HG03520 (cell line): ENCODE measurements around the gene TAF1B.
"Not testable (repeated sequence)": the region's sequence is repeated elsewhere in the genome, so short reads cannot be mapped to it uniquely, and the experiment has no call there.

Source experiments
- ATAC-seq: cut with Tn5 transposase; IDR thresholded peaks from one replicate; pipeline ENCODE4 v1.9.1; 2021; ENCODE audit warnings: mild to moderate bottlenecking, moderate library complexity; ENCODE audit not compliant: unreplicated experiment

Gene TAF1B

DNA sequence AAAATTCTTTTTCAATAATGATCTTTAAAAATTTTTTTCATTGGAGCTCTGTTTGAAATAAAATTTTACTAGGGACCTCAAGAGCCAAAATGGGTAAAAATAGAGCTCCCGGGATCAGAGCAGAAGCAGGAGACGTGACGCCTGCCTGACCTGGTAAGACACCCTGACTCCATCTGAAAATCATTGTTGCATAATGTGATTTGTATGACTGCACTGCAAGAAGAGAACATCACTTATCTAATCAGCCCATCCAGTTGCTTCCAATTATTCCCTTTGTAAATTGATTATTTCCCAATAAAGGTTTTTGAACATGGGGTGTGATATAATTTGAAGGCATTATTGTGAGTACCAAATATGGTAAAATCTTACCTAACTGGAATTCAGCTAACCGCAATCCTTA, 17.1 kb upstream of the TAF1B start:
- no peak for ATAC-seq

DNA sequence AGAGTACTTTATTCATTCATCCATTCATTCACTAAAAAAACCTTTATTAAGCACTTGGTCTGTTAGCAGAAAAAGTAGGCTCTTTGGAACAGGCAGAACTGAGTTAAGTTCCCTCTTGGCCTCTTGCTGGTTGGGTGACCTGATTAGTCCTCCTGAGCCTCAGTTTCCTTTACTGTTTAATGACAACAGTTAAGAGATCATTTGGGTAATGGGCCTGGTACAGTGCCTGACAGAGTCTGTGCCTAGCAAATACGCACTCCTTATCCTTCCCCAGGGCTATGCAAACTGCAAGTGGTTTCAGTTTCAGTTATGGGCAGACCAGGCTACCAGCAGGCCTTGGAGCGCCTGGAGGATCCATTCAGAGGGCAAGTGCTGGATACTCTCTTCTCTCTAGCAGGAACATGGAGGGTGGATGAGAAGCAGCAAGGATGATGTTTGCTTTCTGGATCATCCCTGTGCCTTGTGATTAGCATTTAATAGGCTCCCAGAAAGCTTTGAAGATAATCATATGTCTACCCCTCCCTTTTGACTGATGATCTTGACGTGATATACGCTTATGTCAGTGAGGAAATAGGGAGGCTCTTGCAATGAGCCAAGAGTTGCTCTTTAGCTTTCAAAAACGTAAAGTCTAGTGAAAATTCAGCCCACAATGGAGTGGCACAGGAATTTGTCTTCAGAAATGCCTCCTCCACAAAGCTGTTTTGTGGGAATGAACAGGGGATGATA, 12.4 kb upstream of the TAF1B start:
- no peak for ATAC-seq

DNA sequence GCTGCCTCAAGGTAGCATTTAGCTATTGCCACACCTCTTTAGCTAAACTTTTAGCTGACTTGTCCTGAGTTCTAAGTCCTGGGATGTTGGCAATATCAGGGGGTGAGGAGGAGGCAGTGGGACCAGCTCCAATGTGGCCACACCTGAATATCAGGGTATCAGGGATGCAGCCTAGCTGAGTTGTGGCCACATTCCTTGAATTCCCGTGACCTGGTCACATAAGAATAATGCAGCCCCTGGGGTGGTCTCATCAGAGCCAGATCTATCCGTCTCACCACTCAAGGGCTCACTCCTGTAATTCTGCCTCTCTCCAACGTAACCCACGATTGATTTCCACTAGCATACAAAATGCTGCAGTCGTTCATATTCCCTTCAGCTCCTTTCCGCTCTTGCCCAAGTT, 11.6 kb upstream of the TAF1B start:
- no peak for ATAC-seq

DNA sequence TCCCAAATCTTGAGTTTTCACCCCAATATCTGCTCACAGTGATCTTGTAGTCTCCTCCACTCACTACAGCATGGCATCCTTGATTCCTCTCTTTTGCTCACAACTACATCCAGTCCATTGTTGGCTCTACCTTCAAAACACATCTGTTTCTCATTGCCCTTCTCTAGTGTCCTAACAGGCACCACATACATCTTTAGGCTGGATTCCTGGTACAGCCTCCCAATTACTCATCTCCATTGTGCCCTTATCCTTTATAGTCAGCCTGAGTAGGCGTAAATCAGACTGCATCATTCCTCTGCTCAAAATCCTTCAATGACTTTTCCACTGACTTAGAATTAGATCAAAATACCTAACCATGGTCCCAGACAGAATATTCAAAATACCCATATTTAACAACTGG, 10.7 kb upstream of the TAF1B start:
- ATAC-seq: no peak

DNA sequence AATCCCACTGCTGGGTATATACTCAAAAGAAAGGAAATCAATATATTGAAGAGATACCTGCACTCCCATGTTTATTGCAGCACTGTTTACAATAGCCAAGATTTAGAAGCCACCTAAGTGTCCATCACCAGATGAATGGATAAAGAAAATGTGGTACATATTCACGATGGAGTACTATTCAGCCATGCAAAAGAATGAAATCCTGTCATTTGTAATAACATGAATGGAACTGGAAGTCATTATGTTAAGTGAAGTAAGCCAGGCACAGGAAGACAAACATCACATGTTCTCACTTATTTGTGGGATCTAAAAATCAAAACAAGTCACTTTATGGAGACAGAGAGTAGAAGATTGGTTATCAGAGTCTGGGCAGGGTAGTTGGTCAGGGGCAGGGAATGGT, 8.2 kb upstream of the TAF1B start:
- not testable (repeated sequence) for ATAC-seq

DNA sequence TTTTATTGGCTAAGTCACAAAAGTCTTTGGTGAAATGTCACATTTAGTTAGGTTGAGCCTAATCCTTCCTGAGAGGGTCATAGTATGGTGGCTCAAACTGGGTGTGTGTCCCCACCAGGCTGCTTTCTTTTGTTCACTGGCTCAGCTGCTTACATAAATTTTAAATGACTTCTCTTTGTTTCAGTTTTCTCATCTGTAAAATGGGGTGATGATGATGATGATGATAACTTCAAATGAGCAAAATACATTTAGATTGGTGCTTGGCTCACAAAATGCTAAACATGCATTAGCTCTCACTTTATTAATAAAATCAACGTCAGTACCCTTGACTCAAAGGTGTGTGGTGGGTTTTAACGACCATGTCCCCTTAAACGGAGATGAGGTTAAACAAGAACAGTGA, 7.2 kb upstream of the TAF1B start:
- ATAC-seq: no peak

DNA sequence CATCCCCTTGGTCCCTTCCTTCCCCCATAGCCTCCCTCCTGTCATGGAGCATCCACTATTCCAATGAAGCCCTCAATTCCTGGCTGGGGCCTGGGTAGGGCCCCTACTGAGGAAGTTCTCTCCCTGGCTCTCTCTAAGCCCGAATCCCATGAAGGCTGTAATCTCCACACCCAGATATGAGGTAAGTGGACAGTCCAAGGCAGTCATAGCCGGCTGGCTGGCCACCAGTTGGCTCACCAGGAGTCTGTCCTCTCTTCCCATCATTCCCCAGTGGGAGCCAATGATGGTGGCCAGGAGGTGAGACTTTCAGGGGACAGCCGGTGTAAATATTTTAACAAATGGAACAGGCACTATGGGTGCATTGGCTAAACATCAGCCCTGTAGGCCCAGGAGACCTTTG, 6.8 kb upstream of the TAF1B start:
- no peak for ATAC-seq

DNA sequence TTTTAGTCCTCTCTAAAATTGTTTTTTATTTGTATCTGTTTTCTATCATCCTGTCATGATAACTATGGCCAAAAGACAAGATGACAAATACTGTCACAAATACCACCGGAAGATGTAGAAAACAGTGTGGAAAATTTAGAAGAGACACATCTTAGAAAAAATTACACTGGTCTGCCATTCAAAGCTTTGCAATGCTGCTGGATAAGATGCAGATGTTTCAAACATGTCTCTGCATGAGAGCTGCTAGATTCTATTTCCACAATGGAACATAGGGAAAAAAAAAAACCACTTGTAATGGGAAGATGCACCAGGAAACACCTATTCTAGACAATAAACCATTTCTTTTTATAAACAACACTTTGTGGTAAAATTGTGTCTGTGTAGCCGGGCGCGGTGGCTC, 5.8 kb upstream of the TAF1B start:
- ATAC-seq: no peak

DNA sequence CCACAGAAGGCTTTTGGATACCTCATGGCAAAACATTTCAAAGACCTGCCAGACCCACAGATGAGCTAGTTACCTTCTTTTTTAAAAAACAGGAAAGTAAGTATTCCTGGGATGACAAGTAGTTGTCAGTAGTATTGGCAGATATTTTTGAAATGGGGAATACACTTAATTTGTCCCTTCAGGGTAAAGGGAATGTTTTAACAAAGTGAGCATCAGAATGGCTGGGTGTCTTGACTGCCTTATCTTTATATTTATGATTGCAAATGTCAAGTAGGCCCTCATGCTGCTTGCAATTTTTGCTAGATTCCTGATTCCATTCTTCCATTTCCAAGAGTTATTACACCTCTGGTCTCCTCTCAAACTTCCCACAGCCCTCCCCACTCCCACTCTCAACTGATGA, 4.9 kb upstream of the TAF1B start:
- ATAC-seq: no peak

DNA sequence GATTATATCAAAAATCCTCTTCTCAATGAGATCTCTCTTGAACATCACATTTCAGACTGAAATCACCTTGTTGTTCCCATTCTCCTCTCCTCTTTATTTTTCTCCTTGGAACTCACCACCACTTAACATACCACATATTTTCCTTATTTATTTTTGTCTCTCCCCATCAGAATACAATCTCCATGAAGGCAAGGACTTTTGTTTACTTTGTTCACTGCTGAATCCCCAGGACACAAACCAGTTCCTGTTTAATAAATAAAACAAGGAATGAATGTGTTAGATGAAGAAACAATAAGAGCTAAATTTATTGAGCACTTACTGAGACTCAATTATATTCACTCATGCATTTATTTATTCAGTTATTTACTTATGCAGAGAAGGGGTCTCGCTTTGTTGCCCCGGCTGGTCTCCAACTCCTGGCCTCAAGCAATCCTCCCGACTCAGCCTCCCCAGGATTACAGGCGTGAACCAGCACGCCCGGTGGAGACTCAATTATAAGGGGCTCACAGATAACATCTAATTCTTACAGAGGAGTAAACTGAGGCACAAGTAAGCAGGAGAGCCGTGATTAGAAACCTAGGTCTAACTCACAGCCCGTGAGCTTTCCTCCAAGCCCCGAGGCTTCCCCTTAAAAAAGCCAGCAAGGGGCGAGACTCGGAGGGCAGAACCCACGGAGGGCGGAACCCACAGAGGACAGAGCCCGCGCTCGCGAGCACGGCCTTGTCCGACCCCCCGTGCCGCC, 616 bp upstream of the TAF1B start:
- ATAC-seq: no peak

DNA sequence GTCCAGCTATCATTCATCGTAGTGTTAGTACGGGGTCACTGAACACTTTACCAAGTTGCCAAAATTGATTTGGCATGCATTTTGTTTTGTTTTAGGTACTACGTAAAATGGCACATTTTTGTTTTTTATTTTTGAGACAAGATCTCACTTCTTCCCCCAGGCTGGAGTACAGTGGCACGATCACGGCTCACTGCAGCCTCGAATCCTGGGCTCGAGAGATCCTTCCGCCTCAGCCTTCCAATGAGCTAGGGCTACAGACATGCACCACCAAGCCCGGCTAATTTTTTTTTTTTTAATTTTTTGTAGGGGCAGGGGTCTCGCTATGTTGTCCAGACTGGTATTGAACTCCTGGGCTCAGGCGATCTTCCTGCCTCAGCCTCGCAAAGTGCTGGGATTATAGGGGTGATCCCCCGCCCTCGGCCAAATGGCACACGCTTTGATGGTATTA, 786 bp downstream of the TAF1B start:
- no peak for ATAC-seq

DNA sequence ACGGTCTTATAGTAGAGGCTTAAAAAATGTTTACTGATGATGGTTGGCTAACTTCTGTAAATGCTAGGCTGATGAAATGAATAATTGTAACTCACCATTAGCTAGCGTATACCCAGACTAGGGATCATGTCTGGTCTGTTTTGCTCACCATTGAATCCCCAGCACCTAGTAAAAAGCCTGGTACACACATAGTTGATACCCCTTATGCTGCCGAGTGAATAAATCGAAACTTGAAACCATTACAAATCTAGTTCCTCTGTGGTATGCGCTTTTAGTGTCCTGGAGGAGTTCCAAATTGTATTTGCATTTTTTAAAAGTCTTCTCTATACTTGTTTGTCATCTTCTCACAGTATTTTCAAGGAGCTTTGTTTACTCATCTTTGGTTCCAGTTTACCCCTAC, 1.3 kb downstream of the TAF1B start:
- ATAC-seq: no peak

DNA sequence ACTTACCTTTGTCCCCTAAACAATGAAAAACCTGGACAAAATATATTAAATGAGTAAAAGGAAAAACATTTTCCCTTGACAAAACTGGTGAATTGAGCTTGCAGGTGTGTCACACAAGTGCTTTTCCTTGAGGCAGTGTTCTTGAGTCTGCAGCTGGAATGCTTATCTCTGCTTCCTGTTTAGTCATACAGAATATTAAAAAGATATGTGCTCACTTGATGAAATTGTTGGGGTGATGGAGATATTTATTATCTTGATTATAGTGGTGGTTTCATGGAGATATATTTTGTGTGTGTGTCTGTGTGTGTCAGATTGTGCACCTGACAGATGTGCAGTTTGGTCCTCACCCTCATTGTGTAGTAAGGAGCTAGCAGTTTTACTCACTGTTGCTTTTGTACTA, 3.3 kb downstream of the TAF1B start:
- no peak for ATAC-seq

DNA sequence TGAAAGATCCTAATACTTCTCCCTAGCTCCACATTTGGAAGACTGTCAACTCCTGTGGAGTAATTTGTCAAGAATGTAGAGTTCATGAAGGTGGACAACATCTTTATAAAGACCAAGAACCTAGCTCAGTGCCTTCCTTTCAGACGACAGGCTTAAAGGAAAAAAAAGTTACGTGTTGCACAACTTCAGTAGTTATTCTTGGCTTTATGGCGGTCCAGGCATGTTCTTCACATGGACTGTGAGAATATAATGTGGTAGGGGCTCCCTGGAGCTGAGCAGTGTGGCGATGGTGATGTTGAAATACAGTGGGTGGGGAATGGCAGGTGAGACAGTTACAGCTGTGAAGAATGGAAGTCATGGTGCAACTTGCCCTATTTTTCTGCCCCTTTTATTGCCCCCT, 3.9 kb downstream of the TAF1B start:
- ATAC-seq: no peak

DNA sequence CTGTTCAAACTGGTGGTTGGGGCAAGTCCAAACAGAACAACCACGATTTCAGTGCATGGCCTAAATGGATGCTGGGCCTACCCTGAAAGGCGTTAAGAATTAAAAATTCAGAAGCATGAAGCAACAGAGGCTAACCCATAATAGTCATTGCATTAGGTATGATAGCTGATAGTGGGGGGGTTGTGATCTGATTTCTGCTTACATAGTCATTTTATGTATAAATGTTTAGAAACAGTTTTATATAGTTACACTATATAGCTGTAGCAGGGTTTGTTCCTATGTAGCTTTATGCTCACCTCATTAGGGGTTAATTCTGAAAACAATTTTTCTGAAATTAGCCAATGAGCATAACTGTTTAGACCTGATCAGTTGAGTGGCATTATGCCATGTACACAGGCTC, 9.6 kb downstream of the TAF1B start:
- no peak for ATAC-seq

DNA sequence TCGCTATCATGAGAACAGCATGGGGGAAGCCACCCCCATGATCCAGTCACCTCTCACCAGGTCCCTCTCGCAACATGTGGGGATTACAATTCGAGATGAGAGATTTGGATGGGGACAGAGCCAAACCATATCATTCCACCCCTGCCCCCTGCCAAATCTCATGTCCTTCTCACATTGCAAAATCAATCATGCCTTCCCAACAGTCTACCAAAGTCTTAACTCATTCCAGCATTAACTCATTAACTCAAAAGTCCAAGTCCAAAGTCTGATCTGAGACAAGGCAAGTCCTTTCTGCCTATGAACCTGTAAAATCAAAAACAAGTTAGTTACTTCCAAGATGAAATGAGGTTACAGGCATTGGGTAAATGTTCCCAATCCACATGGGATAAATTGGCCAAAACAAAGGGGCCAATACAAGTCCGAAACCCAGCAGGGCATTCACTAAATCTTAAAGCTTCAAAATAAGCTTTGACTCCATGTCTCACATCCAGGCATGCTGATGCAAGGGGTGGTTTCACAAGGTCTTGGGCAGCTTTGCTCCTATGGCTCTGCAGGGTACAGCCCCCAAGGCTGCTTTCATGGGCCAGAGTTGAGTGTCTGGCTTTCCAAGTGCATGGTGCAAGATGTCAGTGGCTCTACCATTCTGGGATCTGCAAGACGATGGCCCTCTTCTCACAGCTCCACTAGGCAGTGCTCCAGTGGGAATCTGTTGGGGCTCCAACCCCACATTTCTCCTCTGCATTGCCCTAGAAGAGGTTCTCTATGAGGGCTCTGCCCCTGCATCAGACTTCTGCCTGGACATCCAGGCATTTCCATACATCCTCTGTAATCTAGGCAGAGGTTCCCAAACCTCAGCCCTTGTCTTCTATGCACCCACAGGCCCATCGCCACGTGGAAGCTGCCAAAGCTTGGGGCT, 14.8 kb downstream of the TAF1B start:
- ATAC-seq: no peak

DNA sequence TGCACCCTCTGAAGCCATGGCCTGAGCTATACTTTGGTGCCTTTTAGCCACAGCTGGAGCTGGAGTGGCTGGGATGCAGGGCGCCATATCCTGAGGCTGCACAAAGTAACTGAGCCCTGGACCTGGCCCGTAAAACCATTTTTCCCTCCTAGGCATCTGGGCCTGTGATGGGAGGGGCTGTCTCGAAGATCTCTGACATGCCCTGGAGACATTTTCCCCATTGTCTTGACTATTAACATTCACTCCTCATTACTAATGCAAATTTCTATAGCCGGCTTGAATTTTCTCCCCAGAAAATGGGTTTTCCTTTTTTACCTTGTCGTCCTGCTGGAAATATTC, 15.4 kb downstream of the TAF1B start:
- no peak for ATAC-seq

DNA sequence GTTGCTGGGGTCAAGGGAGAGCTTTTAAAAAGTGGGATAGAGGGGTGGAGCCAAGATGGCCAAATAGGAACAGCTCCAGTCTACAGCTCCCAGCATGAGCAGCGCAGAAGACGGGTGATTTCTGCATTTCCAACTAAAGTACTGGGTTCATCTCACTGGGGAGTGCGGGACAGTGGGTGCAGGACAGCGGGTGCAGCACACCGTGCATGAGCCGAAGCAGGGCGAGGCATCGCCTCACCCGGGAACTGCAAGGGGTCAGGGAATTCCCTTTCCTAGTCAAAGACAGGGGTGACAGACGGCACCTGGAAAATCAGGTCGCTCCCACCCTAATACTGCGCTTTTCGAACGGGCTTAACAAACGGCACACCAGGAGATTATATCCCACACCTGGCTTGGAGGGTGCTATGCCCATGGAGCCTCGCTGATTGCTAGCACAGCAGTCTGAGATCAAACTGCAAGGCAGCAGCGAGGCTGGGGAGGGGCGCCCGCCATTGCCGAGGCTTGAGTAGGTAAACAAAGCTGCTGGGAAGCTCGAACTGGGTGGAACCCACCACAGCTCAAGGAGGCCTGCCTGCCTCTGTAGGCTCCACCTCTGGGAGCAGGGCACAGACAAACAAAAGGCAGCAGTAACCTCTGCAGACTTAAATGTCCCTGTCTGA, 17.8 kb downstream of the TAF1B start:
- ATAC-seq: not testable (repeated sequence)

DNA sequence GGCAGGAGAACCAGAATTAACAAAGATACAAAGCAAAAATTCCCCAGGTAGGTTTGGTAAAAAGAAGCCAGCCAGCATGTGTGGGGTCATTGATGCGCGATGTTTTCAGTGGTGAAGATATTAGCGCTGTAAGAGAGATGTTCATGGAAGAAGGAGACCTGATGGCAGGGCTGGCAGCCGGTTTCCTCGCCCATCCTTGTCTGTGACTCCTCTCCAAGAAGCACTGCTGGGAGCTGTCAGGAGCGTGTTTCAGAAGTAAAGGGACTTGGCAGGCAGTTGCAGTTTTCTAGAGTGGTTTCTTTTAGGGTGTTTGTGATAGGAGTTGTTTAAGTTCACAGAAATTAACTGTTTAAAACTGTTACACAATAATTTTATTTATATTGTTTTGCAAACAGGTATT, 24.6 kb downstream of the TAF1B start:
- ATAC-seq: no peak

DNA sequence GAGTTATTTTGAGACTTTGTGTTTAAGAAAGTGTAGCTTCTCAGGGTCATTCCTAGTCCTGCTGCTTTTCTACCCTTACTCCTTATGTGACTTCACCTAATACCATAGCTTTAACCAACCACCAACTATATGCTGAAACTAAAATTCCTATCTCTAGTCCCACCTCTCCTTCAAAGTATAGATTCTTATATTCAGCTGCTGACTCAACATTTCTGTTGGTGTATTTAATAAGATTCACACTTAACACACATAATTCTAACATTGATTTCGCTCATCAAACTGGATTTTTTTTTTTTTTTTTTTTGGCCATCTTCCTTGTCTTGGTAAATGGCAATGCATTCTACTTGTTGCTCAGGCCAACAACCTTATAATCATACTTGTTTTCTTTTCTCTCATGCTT, 30.1 kb downstream of the TAF1B start:
- no peak for ATAC-seq

DNA sequence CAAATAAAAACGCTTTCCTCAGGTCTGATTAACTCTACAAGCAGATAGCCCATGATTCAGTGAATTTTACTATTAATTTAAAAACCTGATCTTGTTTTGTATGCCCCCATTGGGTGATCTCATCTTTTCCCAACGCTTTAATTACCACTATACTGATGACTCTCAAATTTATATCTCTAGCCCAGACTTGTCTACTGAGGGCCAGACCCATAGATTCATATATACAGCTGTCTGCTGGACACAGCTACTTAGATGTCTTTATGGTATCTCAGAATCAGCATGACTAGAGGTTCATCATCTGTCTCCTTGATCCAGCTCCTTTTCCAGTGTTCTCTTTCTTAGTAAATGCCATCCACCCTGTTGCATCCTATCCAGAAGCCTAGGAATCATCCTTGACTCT, 33.8 kb downstream of the TAF1B start:
- ATAC-seq: no peak
